ENCODE data around the gene U2SURP. TPM values are rescaled to one million over a fixed set of nuclear protein-coding genes. Genes with fewer than 3 reads are reported as not detected.

The U2SURP gene
- total and polyA plus RNA-seq, 2 donors (not counting 1 experiment from before 2014, with no cell fraction given) = 39.1 to 44.8 TPM

- H3K27ac ChIP-seq (ENCODE audit: insufficient read depth, low read length) = no peak overlapping the region
- no peaks in the 10 kb centered on the region for H3K9me3 ChIP-seq (ENCODE audit: control insufficient read depth, insufficient read depth, low read depth, low read length)
- H3K4me3 ChIP-seq (replicated peaks in 1 of 4; ENCODE audit: control extremely low read depth in 1 of 4, insufficient read depth in 1 of 4, low read depth in 3 of 4, low read length in 4 of 4) = no peak overlapping the region
- DNase-seq (ENCODE audit: low read depth in 2 of 2) = no peak
- no peaks in the 10 kb centered on the region for H3K4me1 ChIP-seq (ENCODE audit: control insufficient read depth, extremely low read depth, insufficient read depth, low read length)
- H2AFZ ChIP-seq (ENCODE audit: low read length) = no peak overlapping the region
- TF ChIP-seq CTCF (conservative IDR thresholded peaks at IDR 0.05 in 1 of 2, IDR thresholded peaks at IDR 0.05 in 1 of 2; ENCODE audit: low read depth in 1 of 2, low read length in 2 of 2) (no peak), EZH2 (IDR thresholded peaks at IDR 0.05; ENCODE audit: low read length, missing control alignments) (no peak)
- no peaks in the 10 kb centered on the region for H4K20me1 ChIP-seq (ENCODE audit: control insufficient read depth, extremely low read depth, insufficient read depth, low read length)
- H3K27me3 ChIP-seq (ENCODE audit: control insufficient read depth, insufficient read depth, low read length) = peaks cover 16% of the 10 kb centered on the region
- no peaks in the 10 kb centered on the region for H3K79me2 ChIP-seq (ENCODE audit: control insufficient read depth, insufficient read depth, low read length)
- H3K36me3 ChIP-seq (ENCODE audit: control insufficient read depth, insufficient read depth, low read length) = no peaks in the 10 kb centered on the region
- H3K9ac ChIP-seq (ENCODE audit: insufficient read depth, low read length) = no peak overlapping the region
- H3K4me2 ChIP-seq (ENCODE audit: extremely low read depth, insufficient read depth, low read length) = no peak overlapping the region
Observed at GRCh38 chr3:142966808-142967207, 34.6 kb upstream of the U2SURP start.

GRCh38 chr3:142968319-142969025 lies 32.9 kb upstream of the U2SURP start:
- DNase-seq (ENCODE audit: low read depth in 2 of 2) = no peak
- H3K9me3 ChIP-seq (ENCODE audit: control insufficient read depth, insufficient read depth, low read depth, low read length) = no peaks in the 10 kb centered on the region

GRCh38 chr3:142971431-142971830 lies 29.9 kb upstream of the U2SURP start:
- no peak for DNase-seq (ENCODE audit: low read depth in 2 of 2)
- TF ChIP-seq CTCF (conservative IDR thresholded peaks at IDR 0.05 in 1 of 2, IDR thresholded peaks at IDR 0.05 in 1 of 2; ENCODE audit: low read depth in 1 of 2, low read length in 2 of 2) = no peak
- TF ChIP-seq EZH2 (IDR thresholded peaks at IDR 0.05; ENCODE audit: low read length, missing control alignments) = no peak

More at GRCh38 chr3:142968319-142969025, 32.9 kb upstream of the U2SURP start:
- Histone ChIP-seq H3K79me2 (ENCODE audit: control insufficient read depth, insufficient read depth, low read length) (no peaks in the 10 kb centered on the region), H3K9ac (ENCODE audit: insufficient read depth, low read length) (no peak overlapping the region), H3K36me3 (ENCODE audit: control insufficient read depth, insufficient read depth, low read length) (no peaks in the 10 kb centered on the region), H3K4me3 (replicated peaks in 1 of 4; ENCODE audit: control extremely low read depth in 1 of 4, insufficient read depth in 1 of 4, low read depth in 3 of 4, low read length in 4 of 4) (no peak overlapping the region), H3K4me1 (ENCODE audit: control insufficient read depth, extremely low read depth, insufficient read depth, low read length) (no peaks in the 10 kb centered on the region), H3K4me2 (ENCODE audit: extremely low read depth, insufficient read depth, low read length) (no peak overlapping the region), H2AFZ (ENCODE audit: low read length) (no peak overlapping the region), H3K27me3 (ENCODE audit: control insufficient read depth, insufficient read depth, low read length) (peaks cover 9% of the 10 kb centered on the region), H3K27ac (ENCODE audit: insufficient read depth, low read length) (no peak overlapping the region), H4K20me1 (ENCODE audit: control insufficient read depth, extremely low read depth, insufficient read depth, low read length) (no peaks in the 10 kb centered on the region)
- no peak for TF ChIP-seq EZH2 (IDR thresholded peaks at IDR 0.05; ENCODE audit: low read length, missing control alignments)
- no peak for TF ChIP-seq CTCF (conservative IDR thresholded peaks at IDR 0.05 in 1 of 2, IDR thresholded peaks at IDR 0.05 in 1 of 2; ENCODE audit: low read depth in 1 of 2, low read length in 2 of 2)

More at GRCh38 chr3:142971431-142971830, 29.9 kb upstream of the U2SURP start:
- Histone ChIP-seq H2AFZ (ENCODE audit: low read length) (no peak overlapping the region), H3K9me3 (ENCODE audit: control insufficient read depth, insufficient read depth, low read depth, low read length) (no peaks in the 10 kb centered on the region), H3K9ac (ENCODE audit: insufficient read depth, low read length) (no peak overlapping the region), H3K4me1 (ENCODE audit: control insufficient read depth, extremely low read depth, insufficient read depth, low read length) (no peaks in the 10 kb centered on the region), H3K27ac (ENCODE audit: insufficient read depth, low read length) (no peak overlapping the region), H3K36me3 (ENCODE audit: control insufficient read depth, insufficient read depth, low read length) (no peaks in the 10 kb centered on the region), H4K20me1 (ENCODE audit: control insufficient read depth, extremely low read depth, insufficient read depth, low read length) (no peaks in the 10 kb centered on the region), H3K79me2 (ENCODE audit: control insufficient read depth, insufficient read depth, low read length) (no peaks in the 10 kb centered on the region), H3K27me3 (ENCODE audit: control insufficient read depth, insufficient read depth, low read length) (no peaks in the 10 kb centered on the region), H3K4me2 (ENCODE audit: extremely low read depth, insufficient read depth, low read length) (no peak overlapping the region), H3K4me3 (replicated peaks in 1 of 4; ENCODE audit: control extremely low read depth in 1 of 4, insufficient read depth in 1 of 4, low read depth in 3 of 4, low read length in 4 of 4) (no peak overlapping the region)

Measured in fibroblast of lung (primary cell).